Endothelial cell of umbilical vein (primary cell): ENCODE measurements around the gene MARCHF6.
"Not testable (repeated sequence)": the region's sequence is repeated elsewhere in the genome, so short reads cannot be mapped to it uniquely, and the experiment has no call there.

Source experiments
- EZH2 ChIP-seq: IDR thresholded peaks from 2 replicates; pipeline ENCODE4 v1.6.1; 2012; ENCODE audit warnings: borderline replicate concordance, low read depth, mild to moderate bottlenecking, moderate library complexity, low read length, inconsistent platforms; ENCODE audit not compliant: severe bottlenecking
- JUN ChIP-seq: IDR thresholded peaks from 2 replicates; pipeline ENCODE4 v1.6.1; 2011; ENCODE audit warnings: borderline replicate concordance, low read depth; ENCODE audit not compliant: insufficient read length, insufficient read depth
- POLR2A ChIP-seq: IDR thresholded peaks from 2 replicates; pipeline ENCODE4 v1.6.1; 2012; ENCODE audit warnings: low read depth, mild to moderate bottlenecking, control low read depth, low read length
- POLR2AphosphoS5 ChIP-seq: IDR thresholded peaks from 2 replicates; pipeline ENCODE4 v1.6.1; 2012; ENCODE audit warnings: low read depth, mild to moderate bottlenecking, control low read depth, low read length, moderate library complexity; ENCODE audit not compliant: insufficient read depth
- TF ChIP-seq, protein P1 (sequence below), 2 donors: IDR thresholded peaks; 1 replicate in 1 of 2; 2 replicates in 1 of 2; pipeline ENCODE4 v1.5.1; 2011; ENCODE audit warnings: low read length in 2 of 2, mild to moderate bottlenecking in 2 of 2, moderate library complexity in 2 of 2, control low read depth in 1 of 2, inconsistent platforms in 1 of 2, low read depth in 1 of 2; ENCODE audit not compliant: insufficient read depth in 1 of 2; ENCODE audit errors: extremely low read depth in 1 of 2
- TF ChIP-seq, protein P2 (sequence below): IDR thresholded peaks from 2 replicates; pipeline ENCODE4 v1.6.1; 2011; ENCODE audit not compliant: insufficient read depth, insufficient read length

DNA sequence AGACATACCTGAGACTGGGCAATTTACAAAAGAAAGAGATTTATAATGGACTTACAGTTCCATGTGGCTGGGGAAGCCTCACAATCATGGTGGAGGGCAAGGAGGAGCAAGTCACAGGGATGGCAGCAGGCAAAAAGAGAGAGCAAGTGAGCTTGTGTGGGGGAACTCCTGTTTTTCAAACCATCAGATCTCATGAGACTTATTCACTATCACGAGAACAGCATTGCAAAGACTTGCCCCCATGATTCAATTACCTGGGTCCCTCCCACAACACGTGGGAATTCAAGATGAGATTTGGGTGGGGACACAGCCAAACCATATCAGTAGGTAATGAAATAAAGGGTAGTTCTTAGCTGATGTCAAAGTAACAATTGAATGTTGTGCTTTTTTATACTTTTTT, 17.9 kb downstream of the MARCHF6 start:
- TF ChIP-seq, protein P1, sequence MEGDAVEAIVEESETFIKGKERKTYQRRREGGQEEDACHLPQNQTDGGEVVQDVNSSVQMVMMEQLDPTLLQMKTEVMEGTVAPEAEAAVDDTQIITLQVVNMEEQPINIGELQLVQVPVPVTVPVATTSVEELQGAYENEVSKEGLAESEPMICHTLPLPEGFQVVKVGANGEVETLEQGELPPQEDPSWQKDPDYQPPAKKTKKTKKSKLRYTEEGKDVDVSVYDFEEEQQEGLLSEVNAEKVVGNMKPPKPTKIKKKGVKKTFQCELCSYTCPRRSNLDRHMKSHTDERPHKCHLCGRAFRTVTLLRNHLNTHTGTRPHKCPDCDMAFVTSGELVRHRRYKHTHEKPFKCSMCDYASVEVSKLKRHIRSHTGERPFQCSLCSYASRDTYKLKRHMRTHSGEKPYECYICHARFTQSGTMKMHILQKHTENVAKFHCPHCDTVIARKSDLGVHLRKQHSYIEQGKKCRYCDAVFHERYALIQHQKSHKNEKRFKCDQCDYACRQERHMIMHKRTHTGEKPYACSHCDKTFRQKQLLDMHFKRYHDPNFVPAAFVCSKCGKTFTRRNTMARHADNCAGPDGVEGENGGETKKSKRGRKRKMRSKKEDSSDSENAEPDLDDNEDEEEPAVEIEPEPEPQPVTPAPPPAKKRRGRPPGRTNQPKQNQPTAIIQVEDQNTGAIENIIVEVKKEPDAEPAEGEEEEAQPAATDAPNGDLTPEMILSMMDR (IDR thresholded peaks at IDR 0.05; ENCODE audit: extremely low read depth in 1 of 2, insufficient read depth in 1 of 2, low read depth in 1 of 2, low read length in 2 of 2) = not testable (repeated sequence)
- TF ChIP-seq POLR2A, POLR2AphosphoS5, JUN, EZH2: not testable (repeated sequence)
- TF ChIP-seq, protein P2, sequence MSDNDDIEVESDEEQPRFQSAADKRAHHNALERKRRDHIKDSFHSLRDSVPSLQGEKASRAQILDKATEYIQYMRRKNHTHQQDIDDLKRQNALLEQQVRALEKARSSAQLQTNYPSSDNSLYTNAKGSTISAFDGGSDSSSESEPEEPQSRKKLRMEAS = not testable (repeated sequence)
